Measurements from ENCODE around the gene ARHGAP45.

DNA sequence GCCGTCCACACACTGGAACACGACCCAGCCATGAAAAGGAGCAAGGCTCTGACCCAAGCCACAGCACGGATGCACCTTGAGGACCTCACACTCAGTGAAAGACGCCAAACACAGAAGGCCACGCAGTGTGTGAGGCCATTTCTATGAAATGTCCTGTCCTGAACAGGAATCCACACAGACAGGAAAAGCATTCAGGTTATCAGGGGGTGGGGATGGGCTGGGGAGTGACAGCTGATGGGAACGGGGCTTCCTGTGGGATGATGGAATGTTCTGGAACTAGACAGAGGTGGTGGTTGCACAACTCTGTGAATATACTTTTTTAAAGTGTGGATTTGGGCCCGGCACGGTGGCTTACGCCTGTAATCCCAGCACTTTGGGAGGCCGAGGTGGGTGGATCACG lies 67.5 kb downstream of the ARHGAP45 start:
- TF ChIP-seq, protein P1, sequence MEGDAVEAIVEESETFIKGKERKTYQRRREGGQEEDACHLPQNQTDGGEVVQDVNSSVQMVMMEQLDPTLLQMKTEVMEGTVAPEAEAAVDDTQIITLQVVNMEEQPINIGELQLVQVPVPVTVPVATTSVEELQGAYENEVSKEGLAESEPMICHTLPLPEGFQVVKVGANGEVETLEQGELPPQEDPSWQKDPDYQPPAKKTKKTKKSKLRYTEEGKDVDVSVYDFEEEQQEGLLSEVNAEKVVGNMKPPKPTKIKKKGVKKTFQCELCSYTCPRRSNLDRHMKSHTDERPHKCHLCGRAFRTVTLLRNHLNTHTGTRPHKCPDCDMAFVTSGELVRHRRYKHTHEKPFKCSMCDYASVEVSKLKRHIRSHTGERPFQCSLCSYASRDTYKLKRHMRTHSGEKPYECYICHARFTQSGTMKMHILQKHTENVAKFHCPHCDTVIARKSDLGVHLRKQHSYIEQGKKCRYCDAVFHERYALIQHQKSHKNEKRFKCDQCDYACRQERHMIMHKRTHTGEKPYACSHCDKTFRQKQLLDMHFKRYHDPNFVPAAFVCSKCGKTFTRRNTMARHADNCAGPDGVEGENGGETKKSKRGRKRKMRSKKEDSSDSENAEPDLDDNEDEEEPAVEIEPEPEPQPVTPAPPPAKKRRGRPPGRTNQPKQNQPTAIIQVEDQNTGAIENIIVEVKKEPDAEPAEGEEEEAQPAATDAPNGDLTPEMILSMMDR (IDR thresholded peaks at IDR 0.05; ENCODE audit: low read depth, low read length, missing input control), result no peak
- TF ChIP-seq, protein P2, sequence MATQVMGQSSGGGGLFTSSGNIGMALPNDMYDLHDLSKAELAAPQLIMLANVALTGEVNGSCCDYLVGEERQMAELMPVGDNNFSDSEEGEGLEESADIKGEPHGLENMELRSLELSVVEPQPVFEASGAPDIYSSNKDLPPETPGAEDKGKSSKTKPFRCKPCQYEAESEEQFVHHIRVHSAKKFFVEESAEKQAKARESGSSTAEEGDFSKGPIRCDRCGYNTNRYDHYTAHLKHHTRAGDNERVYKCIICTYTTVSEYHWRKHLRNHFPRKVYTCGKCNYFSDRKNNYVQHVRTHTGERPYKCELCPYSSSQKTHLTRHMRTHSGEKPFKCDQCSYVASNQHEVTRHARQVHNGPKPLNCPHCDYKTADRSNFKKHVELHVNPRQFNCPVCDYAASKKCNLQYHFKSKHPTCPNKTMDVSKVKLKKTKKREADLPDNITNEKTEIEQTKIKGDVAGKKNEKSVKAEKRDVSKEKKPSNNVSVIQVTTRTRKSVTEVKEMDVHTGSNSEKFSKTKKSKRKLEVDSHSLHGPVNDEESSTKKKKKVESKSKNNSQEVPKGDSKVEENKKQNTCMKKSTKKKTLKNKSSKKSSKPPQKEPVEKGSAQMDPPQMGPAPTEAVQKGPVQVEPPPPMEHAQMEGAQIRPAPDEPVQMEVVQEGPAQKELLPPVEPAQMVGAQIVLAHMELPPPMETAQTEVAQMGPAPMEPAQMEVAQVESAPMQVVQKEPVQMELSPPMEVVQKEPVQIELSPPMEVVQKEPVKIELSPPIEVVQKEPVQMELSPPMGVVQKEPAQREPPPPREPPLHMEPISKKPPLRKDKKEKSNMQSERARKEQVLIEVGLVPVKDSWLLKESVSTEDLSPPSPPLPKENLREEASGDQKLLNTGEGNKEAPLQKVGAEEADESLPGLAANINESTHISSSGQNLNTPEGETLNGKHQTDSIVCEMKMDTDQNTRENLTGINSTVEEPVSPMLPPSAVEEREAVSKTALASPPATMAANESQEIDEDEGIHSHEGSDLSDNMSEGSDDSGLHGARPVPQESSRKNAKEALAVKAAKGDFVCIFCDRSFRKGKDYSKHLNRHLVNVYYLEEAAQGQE (IDR thresholded peaks at IDR 0.05), result no peak
- TF ChIP-seq SP1 (IDR thresholded peaks at IDR 0.05), result no peak
- TF ChIP-seq, protein P3, sequence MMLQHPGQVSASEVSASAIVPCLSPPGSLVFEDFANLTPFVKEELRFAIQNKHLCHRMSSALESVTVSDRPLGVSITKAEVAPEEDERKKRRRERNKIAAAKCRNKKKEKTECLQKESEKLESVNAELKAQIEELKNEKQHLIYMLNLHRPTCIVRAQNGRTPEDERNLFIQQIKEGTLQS (IDR thresholded peaks at IDR 0.05), result no peak
- no peak for TF ChIP-seq RAD21 (IDR thresholded peaks at IDR 0.05)
- TF ChIP-seq, protein P4, sequence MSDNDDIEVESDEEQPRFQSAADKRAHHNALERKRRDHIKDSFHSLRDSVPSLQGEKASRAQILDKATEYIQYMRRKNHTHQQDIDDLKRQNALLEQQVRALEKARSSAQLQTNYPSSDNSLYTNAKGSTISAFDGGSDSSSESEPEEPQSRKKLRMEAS (IDR thresholded peaks at IDR 0.05), result no peak
